HG03039 (cell line): ENCODE data around the gene SPIN1.
"Not testable (repeated sequence)": the region's sequence is repeated elsewhere in the genome, so short reads cannot be mapped to it uniquely, and the experiment has no call there.

Source experiments
- ATAC-seq: cut with Tn5 transposase; IDR thresholded peaks from one replicate; pipeline ENCODE4 v1.9.1; 2021; ENCODE audit warnings: mild to moderate bottlenecking, moderate library complexity; ENCODE audit not compliant: unreplicated experiment

Gene SPIN1

DNA sequence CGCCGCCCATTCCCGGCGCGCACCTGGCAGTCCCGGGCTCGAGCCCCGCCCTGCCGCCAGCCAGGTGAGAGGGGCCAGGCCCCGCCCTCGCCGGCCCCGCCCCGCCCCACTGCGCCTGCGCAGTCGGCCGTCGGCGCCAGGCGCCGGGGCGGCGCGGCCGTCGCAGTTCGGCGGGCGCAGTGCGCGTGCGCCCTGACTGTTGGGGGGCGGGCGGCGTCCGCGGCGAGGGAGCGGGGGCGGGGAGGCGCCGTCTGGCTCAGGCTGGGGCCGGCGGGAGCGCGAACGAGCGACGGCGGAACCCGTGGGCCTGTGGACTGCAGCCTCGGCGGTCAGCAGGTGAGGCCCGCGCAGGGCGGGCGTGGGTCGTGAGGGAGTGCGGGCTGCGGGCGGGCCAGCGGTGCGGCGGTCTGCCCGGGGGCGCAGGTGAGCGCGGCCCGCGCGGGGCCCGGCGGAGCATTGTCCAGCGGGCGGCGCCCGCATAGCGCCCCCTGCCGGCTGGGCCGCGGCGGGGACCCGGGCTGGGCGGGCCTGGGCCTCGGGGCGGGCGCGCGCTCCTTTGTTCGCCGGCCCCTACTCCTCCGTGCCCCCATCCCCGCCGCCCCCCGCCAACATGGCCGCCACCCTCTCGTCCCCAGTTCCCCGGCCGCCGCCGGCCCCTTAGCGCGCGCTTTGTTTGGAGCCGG lies at the start of gene SPIN1:
SPIN1 (plus strand) TSS at position 242 of the 683 bp plus-strand sequence. CDS start 38,096 bp downstream, outside the sequence.
- peak; percentile 76 for ATAC-seq

GRCh38 chr9:88339317-88339716 lies 48.9 kb upstream of the SPIN1 start:
- no peak for ATAC-seq

- ATAC-seq, result no peak
Observed at GRCh38 chr9:88342246-88342645, 46.0 kb upstream of the SPIN1 start.

GRCh38 chr9:88344013-88344412 lies 44.2 kb upstream of the SPIN1 start:
- ATAC-seq, result no peak

- not testable (repeated sequence) for ATAC-seq
Observed at GRCh38 chr9:88350354-88350753, 37.9 kb upstream of the SPIN1 start.

GRCh38 chr9:88355166-88355565 lies 33.1 kb upstream of the SPIN1 start:
- ATAC-seq, result no peak

DNA sequence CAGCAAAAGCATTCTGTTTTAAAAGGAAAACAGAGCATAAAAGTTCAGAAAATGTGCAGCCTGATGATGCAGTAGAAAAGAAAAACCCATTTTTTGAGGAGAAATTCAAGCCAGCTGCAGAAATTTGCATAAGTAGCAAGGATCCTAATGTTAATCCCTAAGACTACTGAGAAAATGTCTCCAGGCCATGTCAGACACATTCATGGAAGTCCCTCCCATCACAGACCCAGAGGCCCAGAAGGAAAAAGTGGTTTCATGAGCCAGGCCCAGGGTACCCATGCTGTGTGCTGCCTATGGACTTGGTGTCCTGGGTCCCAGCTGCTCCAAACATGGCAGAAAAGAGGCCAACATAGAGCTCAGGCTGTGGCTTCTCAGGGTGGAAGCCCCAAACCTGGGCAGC lies 31.0 kb upstream of the SPIN1 start:
- not testable (repeated sequence) for ATAC-seq

DNA sequence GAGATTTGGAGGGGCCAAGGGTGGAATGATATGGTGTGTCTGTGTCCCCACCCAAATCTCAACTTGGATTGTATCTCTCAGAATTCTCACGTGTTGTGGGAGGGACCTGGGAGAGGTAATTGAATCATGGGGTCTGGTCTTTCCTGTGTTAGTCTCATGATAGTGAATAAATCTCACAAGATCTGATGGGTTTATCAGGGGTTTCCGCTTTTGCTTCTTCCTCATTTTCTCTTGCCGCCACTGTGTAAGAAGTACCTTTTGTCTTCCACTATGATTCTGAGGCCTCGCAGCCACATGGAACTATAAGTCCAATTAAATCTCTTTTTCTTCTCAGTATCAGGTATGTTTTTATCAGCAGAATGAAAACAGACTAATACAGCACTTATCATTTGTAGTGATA lies 29.5 kb upstream of the SPIN1 start:
- ATAC-seq, result no peak

GRCh38 chr9:88359974-88360373 lies 28.3 kb upstream of the SPIN1 start:
- ATAC-seq, result no peak

DNA sequence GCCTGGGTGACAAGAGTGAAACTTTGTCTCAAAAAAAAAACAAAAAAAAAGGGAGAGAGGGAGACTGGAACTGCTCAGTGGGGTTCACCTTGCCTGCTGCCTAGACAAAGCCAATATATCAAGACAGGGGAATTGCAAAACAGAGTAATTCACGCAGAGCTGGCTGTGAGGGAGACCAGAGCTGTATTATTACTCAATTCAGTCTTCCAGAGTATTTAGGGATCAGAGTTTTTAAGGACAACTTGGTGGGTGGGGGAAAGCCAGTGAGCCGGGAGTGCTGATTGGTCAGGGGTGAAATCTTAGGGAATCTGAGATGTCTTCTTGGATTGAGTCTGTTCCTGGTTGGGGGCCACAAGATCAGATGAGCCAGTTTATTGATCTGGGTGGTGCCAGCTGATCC lies 25.6 kb upstream of the SPIN1 start:
- ATAC-seq, result no peak

DNA sequence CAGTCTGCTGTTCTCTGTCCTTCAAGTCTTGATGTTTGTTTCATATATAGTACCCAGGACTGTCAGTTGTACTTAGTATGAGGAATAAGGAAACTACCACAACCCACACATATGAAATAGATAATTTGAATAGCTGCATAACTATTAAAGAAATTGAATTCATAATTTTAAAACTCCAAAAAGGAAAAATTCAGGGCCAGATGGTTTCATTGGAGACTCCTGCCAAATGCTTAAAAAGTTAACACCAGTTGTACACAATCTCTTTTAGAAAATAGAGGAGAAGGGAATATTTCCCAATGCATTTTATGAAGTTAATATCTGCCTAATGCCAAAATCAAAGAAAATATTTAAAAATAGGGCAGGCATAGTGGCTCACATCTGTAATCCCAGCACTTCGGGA lies 24.6 kb upstream of the SPIN1 start:
- ATAC-seq, result no peak

DNA sequence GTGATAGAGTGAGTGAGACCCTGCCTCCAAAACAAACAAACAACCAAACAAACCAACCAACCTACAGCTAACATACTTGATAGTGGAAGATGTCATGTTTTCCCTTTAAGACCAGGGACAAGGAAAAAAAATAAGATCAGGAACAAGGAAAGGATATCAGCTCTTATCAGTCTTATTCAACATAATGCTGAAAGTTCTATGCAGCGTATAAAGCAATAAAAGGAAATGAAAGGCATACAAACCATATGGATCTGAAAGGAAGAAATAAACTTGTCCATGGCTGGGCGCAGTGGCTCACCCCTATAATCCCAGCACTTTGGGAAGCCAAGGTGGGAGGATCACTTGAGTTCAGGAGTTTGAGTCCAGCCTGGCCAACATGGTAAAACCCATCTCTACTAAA lies 23.5 kb upstream of the SPIN1 start:
- no peak for ATAC-seq

DNA sequence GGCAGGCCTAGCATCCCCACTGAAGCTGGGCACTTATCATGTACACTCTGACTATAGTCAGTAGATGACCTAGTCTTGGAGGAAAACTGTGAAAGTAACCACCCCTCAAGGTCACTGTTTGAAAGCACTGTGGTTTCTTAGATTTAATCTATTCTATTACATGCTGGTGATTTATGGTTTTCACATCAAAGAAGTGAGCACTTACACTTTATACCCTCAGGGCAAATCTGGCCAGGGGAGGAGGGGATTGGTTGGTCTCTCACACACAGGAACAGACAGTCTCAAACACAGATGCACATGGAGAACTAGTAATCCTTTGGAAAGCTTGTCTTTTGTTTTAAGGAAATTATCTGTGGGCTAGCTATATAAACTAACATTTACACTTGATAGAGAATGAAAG lies 17.9 kb upstream of the SPIN1 start:
- no peak for ATAC-seq

- ATAC-seq, result no peak
Observed at GRCh38 chr9:88372103-88372654, 16.1 kb upstream of the SPIN1 start.

DNA sequence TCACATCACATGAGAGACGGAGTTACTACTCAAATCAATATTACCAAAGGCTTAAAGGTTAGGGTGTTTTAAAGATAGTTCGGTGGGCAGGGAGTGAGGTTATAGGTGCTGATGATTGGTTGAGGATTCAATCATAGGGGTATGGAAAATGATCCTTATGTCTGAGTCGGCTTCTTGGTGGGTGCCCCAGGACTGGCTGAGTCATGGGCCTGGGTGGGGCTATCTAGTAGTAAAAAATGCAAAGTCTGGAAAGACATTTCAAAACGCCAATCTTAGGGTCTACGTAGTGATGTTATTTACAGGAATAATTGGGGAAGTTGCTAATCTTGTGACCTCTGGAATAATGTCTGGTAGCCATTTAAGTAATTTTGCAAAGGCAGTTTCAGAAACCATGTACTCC lies 15.2 kb upstream of the SPIN1 start:
- no peak for ATAC-seq

GRCh38 chr9:88378317-88378716 lies 9.9 kb upstream of the SPIN1 start:
- no peak for ATAC-seq

GRCh38 chr9:88379352-88379751 lies 8.9 kb upstream of the SPIN1 start:
- ATAC-seq, result no peak

GRCh38 chr9:88380118-88380517 lies 8.1 kb upstream of the SPIN1 start:
- ATAC-seq, result no peak

DNA sequence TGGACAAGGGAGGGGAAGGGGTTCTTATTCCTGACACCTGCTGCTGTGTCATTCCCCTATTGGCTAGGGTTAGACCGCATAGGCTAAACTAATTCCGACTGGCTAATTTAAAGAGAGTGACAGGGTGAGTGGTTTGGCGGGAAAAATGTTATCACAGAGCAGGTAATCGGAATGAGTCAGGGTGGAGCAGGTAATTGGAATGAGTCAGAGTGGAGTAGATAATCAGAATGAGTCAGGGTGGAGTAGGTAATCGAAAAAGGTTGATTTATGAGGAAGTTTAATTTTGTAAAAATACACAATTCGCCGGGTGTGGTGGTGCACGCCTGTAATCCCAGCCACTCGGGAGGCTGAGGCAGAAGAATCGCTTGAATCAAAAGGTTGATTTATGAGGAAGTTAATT lies 6.9 kb upstream of the SPIN1 start:
- not testable (repeated sequence) for ATAC-seq

GRCh38 chr9:88383176-88383575 lies 5.1 kb upstream of the SPIN1 start:
- no peak for ATAC-seq

GRCh38 chr9:88386137-88386536 lies 2.1 kb upstream of the SPIN1 start:
- not testable (repeated sequence) for ATAC-seq

DNA sequence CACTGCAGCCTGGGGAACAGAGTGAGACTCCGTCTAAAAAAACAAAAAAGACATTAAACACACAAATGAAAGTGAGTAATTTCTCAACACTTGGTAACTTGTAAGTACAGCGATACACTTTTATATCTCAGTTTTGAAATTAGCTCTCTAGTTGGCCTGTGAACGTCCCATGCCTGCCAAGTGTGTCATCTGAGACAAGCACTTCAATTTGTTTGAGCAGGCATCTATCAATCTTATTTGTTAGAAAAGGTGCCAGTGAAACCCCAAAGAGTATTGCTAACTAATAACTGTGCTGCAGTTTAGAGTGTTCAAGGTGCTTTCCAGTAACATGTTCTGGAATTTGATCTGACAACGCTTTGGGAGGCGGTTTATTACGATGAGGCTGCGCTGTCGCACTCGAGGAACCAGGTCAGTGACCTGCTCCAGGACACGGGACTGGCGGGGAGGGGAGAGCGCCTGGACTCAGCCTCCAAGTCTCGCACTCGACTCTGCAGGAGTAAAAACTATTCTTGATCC lies 1.1 kb upstream of the SPIN1 start:
- no peak for ATAC-seq
